ENCODE measurements around the gene WDTC1.

- TF ChIP-seq POLR2A (IDR thresholded peaks at IDR 0.05; ENCODE audit: low read length) (no peak), REST (IDR thresholded peaks at IDR 0.05) (no peak), EP300 (IDR thresholded peaks at IDR 0.05) (no peak), CTCF (IDR thresholded peaks at IDR 0.05) (no peak), BHLHE40 (IDR thresholded peaks at IDR 0.05; ENCODE audit: low read depth, low read length) (no peak), ZFP36 (IDR thresholded peaks at IDR 0.05; ENCODE audit: borderline replicate concordance, partially characterized antibody) (no peak), HDAC2 (IDR thresholded peaks at IDR 0.05) (no peak), RNF2 (IDR thresholded peaks at IDR 0.05; ENCODE audit: borderline replicate concordance, low read depth) (no peak), PHF8 (IDR thresholded peaks at IDR 0.05; ENCODE audit: borderline replicate concordance, low read depth) (no peak), ZNF302 (CRISPR knock-in tag; IDR thresholded peaks at IDR 0.05) (no peak), SMC3 (IDR thresholded peaks at IDR 0.05) (no peak), ZC3H11A (IDR thresholded peaks at IDR 0.05) (no peak), ELK1 (IDR thresholded peaks at IDR 0.05; ENCODE audit: low read depth, low read length) (no peak), MAFK (IDR thresholded peaks at IDR 0.05; ENCODE audit: partially characterized antibody) (no peak)
Measured at GRCh38 chr1:27253596-27253995, 19.2 kb downstream of the WDTC1 start.

All from A549 (cell line).